ENCODE results near the gene C2CD5. TPM values are rescaled to one million over a fixed set of nuclear protein-coding genes. Genes with fewer than 3 reads are reported as not detected.
"Not testable (repeated sequence)": the region's sequence is repeated elsewhere in the genome, so short reads cannot be mapped to it uniquely, and the experiment has no call there.

C2CD5 gene
- total RNA-seq, 3 donors from 2014 or later (not counting 1 experiment from before 2014, with no cell fraction given), result 31.2 to 42.8 (median 41.9) TPM

DNA sequence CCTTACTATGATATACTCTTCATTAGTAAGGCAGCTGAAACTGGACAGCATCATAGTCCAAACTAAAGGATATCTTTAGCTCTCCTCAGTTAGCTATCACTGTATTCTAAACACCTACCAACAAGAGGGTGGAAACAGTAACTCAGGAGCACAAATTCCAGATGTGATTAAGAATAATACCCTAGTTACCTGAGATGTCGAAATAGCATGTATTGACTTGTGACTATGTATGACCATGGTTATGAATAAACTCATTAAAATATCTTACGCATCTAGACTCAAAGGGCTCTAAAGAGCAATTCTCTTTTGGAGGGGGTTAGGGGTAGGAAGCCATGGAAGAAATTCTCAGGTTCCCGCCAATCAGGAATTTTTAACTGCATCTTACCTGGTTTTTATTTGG is 90.8 kb downstream of the C2CD5 start:
- no peaks in the 10 kb centered on the region for H3K9me3 Mint-ChIP-seq
- 100% methylated on average over 2 of the region's 3 CpGs for WGBS (ENCODE audit: insufficient coverage)
- peaks cover 15% of the 10 kb centered on the region for H3K36me3 ChIP-seq (ENCODE audit: control insufficient read depth, insufficient read depth, low read length)
- no peaks in the 10 kb centered on the region for H3K27me3 Mint-ChIP-seq (ENCODE audit: low read depth in 2 of 2)
- H3K4me3 Mint-ChIP-seq, result no peak overlapping the region
- H3K27me3 ChIP-seq (ENCODE audit: control insufficient read depth, insufficient read depth, low read length), result no peaks in the 10 kb centered on the region
- no peak overlapping the region for H3K27ac ChIP-seq (ENCODE audit: low read length)
- intact Hi-C loops (cut with micrococcal nuclease), result no loop called here
- H3K36me3 Mint-ChIP-seq, result no peaks in the 10 kb centered on the region
- no peaks in the 10 kb centered on the region for H3K4me1 ChIP-seq (ENCODE audit: control insufficient read depth, insufficient read depth, low read length)
- no peak overlapping the region for H3K27ac Mint-ChIP-seq
- TF ChIP-seq, protein P1, sequence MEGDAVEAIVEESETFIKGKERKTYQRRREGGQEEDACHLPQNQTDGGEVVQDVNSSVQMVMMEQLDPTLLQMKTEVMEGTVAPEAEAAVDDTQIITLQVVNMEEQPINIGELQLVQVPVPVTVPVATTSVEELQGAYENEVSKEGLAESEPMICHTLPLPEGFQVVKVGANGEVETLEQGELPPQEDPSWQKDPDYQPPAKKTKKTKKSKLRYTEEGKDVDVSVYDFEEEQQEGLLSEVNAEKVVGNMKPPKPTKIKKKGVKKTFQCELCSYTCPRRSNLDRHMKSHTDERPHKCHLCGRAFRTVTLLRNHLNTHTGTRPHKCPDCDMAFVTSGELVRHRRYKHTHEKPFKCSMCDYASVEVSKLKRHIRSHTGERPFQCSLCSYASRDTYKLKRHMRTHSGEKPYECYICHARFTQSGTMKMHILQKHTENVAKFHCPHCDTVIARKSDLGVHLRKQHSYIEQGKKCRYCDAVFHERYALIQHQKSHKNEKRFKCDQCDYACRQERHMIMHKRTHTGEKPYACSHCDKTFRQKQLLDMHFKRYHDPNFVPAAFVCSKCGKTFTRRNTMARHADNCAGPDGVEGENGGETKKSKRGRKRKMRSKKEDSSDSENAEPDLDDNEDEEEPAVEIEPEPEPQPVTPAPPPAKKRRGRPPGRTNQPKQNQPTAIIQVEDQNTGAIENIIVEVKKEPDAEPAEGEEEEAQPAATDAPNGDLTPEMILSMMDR (IDR thresholded peaks at IDR 0.05), result no peak
- ATAC-seq (no peak), DNase-seq (no peak)
- H3K9me3 ChIP-seq (ENCODE audit: control insufficient read depth, insufficient read depth, low read length), result no peaks in the 10 kb centered on the region
- H3K4me1 Mint-ChIP-seq, result no peaks in the 10 kb centered on the region
- no peak overlapping the region for H3K4me3 ChIP-seq (ENCODE audit: low read length)

DNA sequence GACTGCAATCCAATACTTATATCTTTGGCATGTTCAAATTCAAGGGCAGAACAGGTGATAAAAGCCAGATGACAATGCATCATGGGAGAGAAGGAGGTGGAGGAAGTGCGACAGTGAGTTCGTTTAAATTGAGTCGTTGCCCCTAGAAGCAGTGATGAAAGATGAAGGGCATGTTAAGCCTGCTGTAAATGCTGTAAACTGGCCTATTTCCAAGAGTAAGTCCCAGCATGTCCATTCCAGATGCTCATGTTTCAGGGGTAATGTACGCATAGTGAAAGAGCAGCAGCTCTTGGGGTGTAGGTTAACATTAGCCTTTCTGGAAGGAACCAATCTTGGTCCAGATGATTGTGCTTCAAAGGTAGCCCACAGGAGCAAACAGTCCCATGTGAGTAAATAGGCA is 97.1 kb downstream of the C2CD5 start:
- H3K27me3 Mint-ChIP-seq (ENCODE audit: low read depth in 2 of 2), result no peaks in the 10 kb centered on the region

DNA sequence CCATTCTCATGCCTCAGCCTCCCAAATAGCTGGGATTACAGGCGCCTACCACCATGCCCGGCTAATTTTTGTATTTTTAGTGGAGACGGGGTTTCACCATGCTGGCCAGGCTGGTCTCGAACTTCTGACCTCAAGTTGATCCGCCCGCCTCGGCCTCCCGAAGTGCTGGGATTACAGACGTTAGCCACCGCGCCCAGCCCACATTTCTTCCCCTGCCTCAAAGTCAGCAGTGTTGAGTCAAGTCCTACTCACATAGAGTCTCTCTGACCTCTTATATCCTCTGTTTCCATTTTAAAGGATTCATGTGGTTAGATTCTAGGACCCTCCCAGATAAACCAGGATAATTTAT is 100.1 kb downstream of the C2CD5 start:
- H3K36me3 ChIP-seq (ENCODE audit: control insufficient read depth, insufficient read depth, low read length); H3K9me3 Mint-ChIP-seq; H3K4me1 ChIP-seq (ENCODE audit: control insufficient read depth, insufficient read depth, low read length); H3K4me3 Mint-ChIP-seq; H3K27me3 ChIP-seq (ENCODE audit: control insufficient read depth, insufficient read depth, low read length); H3K4me3 ChIP-seq (ENCODE audit: low read length); H3K4me1 Mint-ChIP-seq; H3K36me3 Mint-ChIP-seq; H3K27me3 Mint-ChIP-seq (ENCODE audit: low read depth in 2 of 2); DNase-seq; H3K27ac ChIP-seq (ENCODE audit: low read length); H3K9me3 ChIP-seq (ENCODE audit: control insufficient read depth, insufficient read depth, low read length); H3K27ac Mint-ChIP-seq; ATAC-seq: not testable (repeated sequence)
- intact Hi-C loops (cut with micrococcal nuclease), result loop anchor here (5.0 to 10.0 kb wide), 2 partner anchors 109 to 747 kb away; partner anchors contain the start of gene ST8SIA1
- WGBS (ENCODE audit: insufficient coverage), result 95% methylated on average over 11 of the region's 11 CpGs

More for the DNA sequence above, 97.1 kb downstream of the C2CD5 start:
- Histone ChIP-seq H3K4me1 (ENCODE audit: control insufficient read depth, insufficient read depth, low read length) (peaks cover 2% of the 10 kb centered on the region), H3K4me3 (ENCODE audit: low read length) (no peak overlapping the region), H3K9me3 (ENCODE audit: control insufficient read depth, insufficient read depth, low read length) (no peaks in the 10 kb centered on the region), H3K27ac (ENCODE audit: low read length) (no peak overlapping the region), H3K27me3 (ENCODE audit: control insufficient read depth, insufficient read depth, low read length) (no peaks in the 10 kb centered on the region), H3K36me3 (ENCODE audit: control insufficient read depth, insufficient read depth, low read length) (no peaks in the 10 kb centered on the region)
- 84% methylated on average over 4 of the region's 4 CpGs for WGBS (ENCODE audit: insufficient coverage)
- no peak overlapping the region for H3K27ac Mint-ChIP-seq
- no peak for DNase-seq
- intact Hi-C loops (cut with micrococcal nuclease), result loop anchor here (10.0 kb wide), 1 partner anchor 112 kb away; the partner anchor contains the start of gene ST8SIA1
- TF ChIP-seq, protein P1 (IDR thresholded peaks at IDR 0.05), result no peak
- H3K36me3 Mint-ChIP-seq, result no peaks in the 10 kb centered on the region
- H3K9me3 Mint-ChIP-seq, result no peaks in the 10 kb centered on the region
- ATAC-seq, result no peak
- no peak overlapping the region for H3K4me3 Mint-ChIP-seq
- H3K4me1 Mint-ChIP-seq, result no peaks in the 10 kb centered on the region

DNA sequence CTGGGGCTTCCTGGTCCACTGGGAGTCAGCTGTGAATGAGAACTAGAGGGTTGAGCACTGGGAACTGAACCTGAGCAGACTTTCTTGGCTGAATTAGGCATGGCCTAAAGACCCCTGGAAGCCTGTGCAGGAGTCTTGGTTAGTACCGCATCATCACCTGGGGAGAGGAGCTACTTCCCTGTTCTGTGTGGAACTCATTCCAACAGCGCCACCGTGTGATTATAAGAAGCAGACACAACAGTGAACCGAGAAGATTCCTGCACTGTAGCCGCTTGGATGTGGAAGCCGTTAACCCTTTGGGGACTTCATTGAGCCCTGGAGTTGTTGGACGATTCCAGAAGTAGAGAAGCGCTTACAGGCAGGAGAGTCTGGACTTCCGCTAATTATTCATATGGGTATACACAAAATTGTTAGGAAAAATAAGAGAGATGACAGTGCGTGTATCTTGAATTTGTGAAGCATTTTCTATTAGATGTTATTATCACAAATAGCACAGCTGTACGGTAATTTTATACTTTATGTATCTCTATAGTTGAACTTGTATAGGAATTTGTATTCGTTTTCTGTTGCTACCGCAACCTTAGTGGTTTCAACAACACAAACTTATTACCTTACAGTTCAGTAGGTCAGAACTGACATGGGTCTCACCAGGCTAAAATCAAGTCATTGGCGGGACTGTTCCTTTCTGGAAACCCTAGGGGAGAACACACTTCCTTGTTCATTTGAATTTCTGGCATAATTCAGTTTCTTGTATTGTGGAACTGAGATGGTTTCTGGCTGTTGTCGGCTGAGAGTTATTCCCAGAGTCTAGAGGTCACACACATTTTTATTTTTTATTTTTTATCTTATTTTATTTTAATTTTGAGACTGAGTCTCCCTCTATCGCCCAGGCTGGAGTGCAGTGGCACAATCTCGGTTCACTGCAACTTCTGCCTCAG is 100.7 kb downstream of the C2CD5 start:
- no peaks in the 10 kb centered on the region for H3K27me3 ChIP-seq (ENCODE audit: control insufficient read depth, insufficient read depth, low read length)
- peak; percentile 32 to 89 for DNase-seq
- no peaks in the 10 kb centered on the region for H3K36me3 ChIP-seq (ENCODE audit: control insufficient read depth, insufficient read depth, low read length)
- no peaks in the 10 kb centered on the region for H3K9me3 Mint-ChIP-seq
- peaks cover 2% of the 10 kb centered on the region for H3K4me1 ChIP-seq (ENCODE audit: control insufficient read depth, insufficient read depth, low read length)
- H3K27ac ChIP-seq (ENCODE audit: low read length), result no peak overlapping the region
- H3K9me3 ChIP-seq (ENCODE audit: control insufficient read depth, insufficient read depth, low read length), result no peaks in the 10 kb centered on the region
- no peaks in the 10 kb centered on the region for H3K36me3 Mint-ChIP-seq
- 32% methylated on average over 11 of the region's 17 CpGs for WGBS (ENCODE audit: insufficient coverage)
- TF ChIP-seq, protein P1 (IDR thresholded peaks at IDR 0.05), result peak; percentile 81
- no peaks in the 10 kb centered on the region for H3K4me1 Mint-ChIP-seq
- no peak overlapping the region for H3K27ac Mint-ChIP-seq
- H3K4me3 Mint-ChIP-seq, result no peak overlapping the region
- ATAC-seq, result peak; percentile 92 to 99 (median 99)
- no peaks in the 10 kb centered on the region for H3K27me3 Mint-ChIP-seq (ENCODE audit: low read depth in 2 of 2)
- no peak overlapping the region for H3K4me3 ChIP-seq (ENCODE audit: low read length)
- intact Hi-C loops (cut with micrococcal nuclease), result loop anchor here (1.0 to 10.0 kb wide), 4 partner anchors 109 to 746 kb away; partner anchors contain the start of gene ST8SIA1

Measured in natural killer cell (primary cell).